C4-2B (cell line): ENCODE results near the gene DPCD.
"Not testable (repeated sequence)": the region's sequence is repeated elsewhere in the genome, so short reads cannot be mapped to it uniquely, and the experiment has no call there.

Source experiments
- H3K27ac ChIP-seq: fragments of 450-650 bp; 2 replicates; pipeline ENCODE4 v1.5.1; 2017
- ZFX ChIP-seq: fragments of 450-650 bp; IDR thresholded peaks from 2 replicates; pipeline ENCODE4 v1.6.1; 2017
- TF ChIP-seq, protein P1 (sequence below): fragments of 450-650 bp; conservative IDR thresholded peaks from 2 replicates; pipeline ENCODE4 v1.5.1; 2017; ENCODE audit warnings: mild to moderate bottlenecking

Gene DPCD

DNA sequence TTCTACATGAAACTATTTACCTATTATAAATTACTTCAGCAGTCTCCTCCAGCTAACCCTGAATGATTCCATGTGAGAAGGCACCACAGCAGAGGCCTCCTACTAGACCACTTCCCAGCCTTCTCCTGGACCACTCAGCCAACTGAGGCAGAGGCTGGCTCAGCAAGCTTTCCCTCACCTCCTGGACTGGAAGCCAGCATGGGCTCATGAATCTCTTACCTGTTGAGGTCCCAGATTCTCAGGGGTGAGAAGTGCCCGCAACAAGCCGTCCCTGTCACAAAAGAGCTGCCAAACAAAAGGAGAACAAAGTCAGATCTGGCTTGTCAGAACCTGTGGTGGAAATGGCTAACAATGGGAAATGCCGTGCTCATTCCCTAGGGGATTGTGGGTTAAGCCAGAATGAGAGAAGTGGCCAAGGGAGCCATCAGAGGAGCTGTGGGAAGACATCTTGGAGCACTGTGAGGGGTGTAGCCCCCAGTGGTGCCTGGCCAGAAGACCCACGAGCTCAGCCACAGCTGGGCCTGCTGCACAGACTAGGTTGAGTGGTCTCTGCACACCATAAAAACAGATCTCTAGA lies 36.5 kb downstream of the DPCD start:
- TF ChIP-seq, protein P1, sequence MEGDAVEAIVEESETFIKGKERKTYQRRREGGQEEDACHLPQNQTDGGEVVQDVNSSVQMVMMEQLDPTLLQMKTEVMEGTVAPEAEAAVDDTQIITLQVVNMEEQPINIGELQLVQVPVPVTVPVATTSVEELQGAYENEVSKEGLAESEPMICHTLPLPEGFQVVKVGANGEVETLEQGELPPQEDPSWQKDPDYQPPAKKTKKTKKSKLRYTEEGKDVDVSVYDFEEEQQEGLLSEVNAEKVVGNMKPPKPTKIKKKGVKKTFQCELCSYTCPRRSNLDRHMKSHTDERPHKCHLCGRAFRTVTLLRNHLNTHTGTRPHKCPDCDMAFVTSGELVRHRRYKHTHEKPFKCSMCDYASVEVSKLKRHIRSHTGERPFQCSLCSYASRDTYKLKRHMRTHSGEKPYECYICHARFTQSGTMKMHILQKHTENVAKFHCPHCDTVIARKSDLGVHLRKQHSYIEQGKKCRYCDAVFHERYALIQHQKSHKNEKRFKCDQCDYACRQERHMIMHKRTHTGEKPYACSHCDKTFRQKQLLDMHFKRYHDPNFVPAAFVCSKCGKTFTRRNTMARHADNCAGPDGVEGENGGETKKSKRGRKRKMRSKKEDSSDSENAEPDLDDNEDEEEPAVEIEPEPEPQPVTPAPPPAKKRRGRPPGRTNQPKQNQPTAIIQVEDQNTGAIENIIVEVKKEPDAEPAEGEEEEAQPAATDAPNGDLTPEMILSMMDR, result no peak
- no peak for TF ChIP-seq ZFX
- no peak overlapping the region for H3K27ac ChIP-seq

DNA sequence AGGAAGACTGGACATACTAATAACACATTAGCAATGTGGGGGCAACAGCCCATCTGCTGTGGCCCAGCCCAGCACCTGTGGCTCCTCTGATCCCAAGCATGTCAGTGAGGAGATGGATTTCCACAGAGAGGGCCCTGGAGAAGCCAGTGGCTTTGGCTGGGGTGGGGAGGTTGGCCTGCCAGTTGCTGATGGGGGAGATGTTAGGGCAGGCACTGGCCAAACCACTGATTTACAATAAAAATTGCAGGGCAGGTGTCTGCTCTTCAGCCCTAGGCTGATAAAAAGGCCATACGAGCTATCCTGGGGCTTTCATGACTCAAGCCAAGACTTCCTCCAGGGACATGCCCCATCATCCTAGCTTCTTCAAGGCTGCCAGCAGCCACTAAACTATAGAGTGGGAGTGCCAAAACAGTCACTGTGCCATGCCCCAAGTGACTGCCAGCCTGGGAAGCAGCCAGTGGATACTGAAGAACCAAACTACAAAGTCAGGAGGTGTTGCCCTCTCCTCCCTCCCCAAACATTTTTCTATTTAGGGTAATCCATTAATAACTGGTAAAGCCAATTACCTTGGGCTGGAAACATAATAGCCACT lies 37.8 kb downstream of the DPCD start:
- no peak overlapping the region for H3K27ac ChIP-seq
- TF ChIP-seq ZFX, result no peak
- TF ChIP-seq, protein P1, result no peak

DNA sequence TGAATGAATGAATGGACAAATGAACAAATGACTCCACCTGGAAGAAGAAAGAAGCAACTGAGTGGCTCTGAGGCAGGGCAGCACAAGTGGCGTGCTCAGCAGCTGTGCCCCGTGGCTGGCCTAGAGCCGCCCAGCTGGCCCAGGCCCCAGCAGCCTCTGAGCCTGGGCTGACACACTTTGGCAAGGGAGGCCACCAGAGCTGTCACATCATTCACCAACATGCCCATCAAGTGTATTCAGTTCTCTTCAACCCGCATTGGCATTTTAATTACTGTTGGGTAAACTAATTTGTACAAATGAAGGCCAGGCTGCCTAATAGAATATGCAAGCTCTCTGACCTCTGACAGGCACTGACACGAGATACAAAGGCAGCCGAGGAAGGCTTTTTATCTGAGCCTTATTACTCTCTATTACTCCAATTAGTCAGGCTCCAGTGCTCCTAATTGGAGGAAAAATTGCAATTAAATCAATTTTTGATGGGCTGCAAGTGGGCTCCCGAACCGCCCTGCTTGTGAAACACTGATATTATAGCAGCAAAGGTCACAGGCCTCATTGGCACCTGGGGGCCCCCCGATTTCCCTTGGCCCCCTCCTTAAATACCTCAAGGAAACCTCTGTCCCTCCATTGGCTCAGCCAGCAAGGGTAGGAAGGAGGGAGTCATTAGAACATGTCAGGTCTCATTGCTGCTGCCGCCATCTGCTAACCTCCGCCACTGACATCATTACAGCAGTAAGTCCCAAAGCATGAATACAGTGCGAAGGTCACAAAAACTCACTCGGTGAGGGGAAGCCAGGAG lies 41.9 kb downstream of the DPCD start:
- H3K27ac ChIP-seq, result no peak overlapping the region
- no peak for TF ChIP-seq ZFX
- TF ChIP-seq, protein P1, result no peak

DNA sequence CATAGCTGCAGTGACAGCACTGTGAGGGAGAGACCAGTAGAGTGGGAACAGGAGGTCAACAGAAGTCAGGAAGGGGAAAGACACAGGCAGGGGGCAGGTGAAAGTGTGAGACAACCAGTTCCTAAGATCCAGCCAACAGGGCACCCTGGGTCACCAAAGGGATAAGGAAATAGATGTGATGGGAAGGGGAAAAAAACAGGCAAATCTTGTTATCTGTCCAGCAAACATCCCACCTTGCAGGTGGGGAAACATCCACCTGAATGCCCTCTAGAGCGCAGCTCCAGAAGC lies 42.5 kb downstream of the DPCD start:
- no peak overlapping the region for H3K27ac ChIP-seq
- TF ChIP-seq ZFX, result no peak
- TF ChIP-seq, protein P1, result no peak

DNA sequence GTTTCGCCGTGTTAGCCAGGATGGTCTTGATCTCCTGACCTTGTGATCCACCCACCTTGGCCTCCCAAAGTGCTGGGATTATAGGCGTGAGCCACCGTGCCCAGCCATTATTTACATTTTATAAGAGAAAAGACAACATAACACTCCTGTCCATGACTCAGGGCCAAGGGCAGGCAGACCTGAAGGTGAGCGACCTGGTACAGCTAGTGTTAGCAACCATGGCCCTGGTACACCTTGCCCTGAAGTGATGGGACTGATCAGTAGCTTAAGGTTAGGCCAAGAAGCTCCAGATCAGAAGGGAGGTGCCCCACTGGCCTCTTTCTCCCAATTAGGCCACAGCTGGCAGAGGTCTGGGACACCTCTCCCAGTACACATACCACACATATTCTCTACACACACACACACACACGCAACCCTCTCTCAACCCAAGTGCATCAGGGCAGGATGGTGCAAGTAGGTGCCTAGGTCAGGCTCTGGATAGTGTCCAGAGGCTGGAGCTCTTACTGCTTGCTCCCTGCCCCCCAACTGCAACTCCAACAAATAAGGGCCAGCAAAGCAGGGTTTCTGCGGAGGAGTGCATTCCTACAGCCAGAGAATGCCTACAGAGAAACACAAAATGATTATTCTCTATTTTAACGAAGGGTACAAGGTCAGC lies 43.8 kb downstream of the DPCD start:
- TF ChIP-seq, protein P1, result no peak
- TF ChIP-seq ZFX, result no peak
- no peak overlapping the region for H3K27ac ChIP-seq

DNA sequence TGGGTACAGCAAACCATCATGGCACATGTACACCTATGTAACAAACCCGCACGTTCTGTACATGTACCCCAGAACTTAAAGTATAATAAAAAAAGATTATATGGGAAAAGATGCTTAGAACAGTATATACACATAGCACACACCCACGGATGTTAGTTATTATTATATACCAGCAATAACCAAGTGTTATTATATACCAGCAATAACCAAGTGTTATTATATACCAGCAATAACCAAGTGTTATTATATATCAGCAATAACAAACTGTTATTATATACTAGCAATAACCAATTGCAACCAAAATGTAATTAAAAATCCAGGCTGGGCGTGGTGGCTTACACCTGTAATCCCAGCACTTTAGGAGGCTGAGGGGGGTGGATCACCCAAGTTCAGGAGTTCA lies 45.4 kb downstream of the DPCD start:
- not testable (repeated sequence) for H3K27ac ChIP-seq

DNA sequence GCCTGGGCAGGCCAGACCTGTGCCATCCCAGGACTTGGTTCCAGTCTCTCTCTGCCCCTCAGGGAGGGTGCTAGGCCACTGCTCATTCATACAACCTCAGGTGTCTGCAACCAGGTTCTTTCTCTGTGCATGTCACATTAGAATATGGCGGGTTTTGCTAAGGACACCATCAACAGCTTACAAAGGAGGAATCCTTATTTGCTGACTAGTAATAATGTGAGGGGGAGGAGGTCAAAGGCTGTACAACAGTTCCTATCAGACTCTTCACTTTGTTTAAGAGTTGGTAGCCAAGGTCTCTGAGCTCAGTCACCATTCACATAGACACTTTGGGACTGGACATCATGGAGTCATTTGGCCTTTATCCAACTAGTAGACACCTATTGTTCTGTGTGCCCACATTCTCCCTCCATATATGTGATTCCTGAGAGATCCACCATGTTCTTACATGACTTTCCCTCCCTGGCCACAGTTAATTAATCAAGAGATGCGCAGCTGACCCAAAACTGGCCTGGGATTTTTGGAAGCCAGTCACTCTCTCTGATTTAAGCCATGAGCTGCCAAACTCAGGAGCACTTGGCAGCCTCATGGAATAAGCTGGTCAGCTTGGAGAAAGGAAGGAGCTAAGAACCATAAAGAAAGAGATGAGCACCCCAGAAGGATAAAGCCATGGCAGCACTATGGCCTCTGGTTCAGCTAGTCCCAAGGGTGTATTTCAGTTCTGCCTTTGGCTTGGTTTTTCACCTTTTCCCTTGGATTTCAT lies 51.2 kb downstream of the DPCD start:
- no peak overlapping the region for H3K27ac ChIP-seq
- no peak for TF ChIP-seq ZFX
- TF ChIP-seq, protein P1, result no peak
